Activated naive CD8-positive, alpha-beta T cell (primary cell): ENCODE data around the gene CERCAM.

Experiments
- H3K27ac Mint-ChIP-seq: one replicate; pipeline ENCODE4 v1.8.0; 2021; ENCODE audit warnings: mixed read lengths
- H3K27me3 Mint-ChIP-seq: one replicate; pipeline ENCODE4 v1.8.0; 2021; ENCODE audit warnings: mixed read lengths
- H3K36me3 Mint-ChIP-seq: one replicate; pipeline ENCODE4 v1.8.0; 2021; ENCODE audit warnings: mixed read lengths
- H3K4me1 Mint-ChIP-seq: one replicate; pipeline ENCODE4 v1.8.0; 2021; ENCODE audit warnings: low read depth, mixed read lengths
- H3K4me3 Mint-ChIP-seq: one replicate; pipeline ENCODE4 v1.8.0; 2021; ENCODE audit warnings: mild to moderate bottlenecking, mixed read lengths
- H3K9me3 Mint-ChIP-seq: one replicate; pipeline ENCODE4 v1.8.0; 2021; ENCODE audit warnings: low read depth, mixed read lengths

Gene CERCAM

GRCh38 chr9:128390150-128390812 is 30.4 kb upstream of the CERCAM start:
- H3K9me3 Mint-ChIP-seq: no peaks in the 10 kb centered on the region
- H3K4me3 Mint-ChIP-seq: no peak overlapping the region
- no peak overlapping the region for H3K27ac Mint-ChIP-seq
- H3K4me1 Mint-ChIP-seq: no peaks in the 10 kb centered on the region
- peaks cover 2% of the 10 kb centered on the region for H3K36me3 Mint-ChIP-seq
- H3K27me3 Mint-ChIP-seq: no peaks in the 10 kb centered on the region

GRCh38 chr9:128390813-128391711 is 29.6 kb upstream of the CERCAM start:
- Mint-ChIP-seq H3K27me3 (no peaks in the 10 kb centered on the region), H3K27ac (no peak overlapping the region), H3K36me3 (peaks cover 2% of the 10 kb centered on the region), H3K4me1 (no peaks in the 10 kb centered on the region), H3K9me3 (no peaks in the 10 kb centered on the region), H3K4me3 (no peak overlapping the region)

- H3K27ac Mint-ChIP-seq: no peak overlapping the region
- H3K36me3 Mint-ChIP-seq: peaks cover 2% of the 10 kb centered on the region
Observed at GRCh38 chr9:128391956-128392301, 28.7 kb upstream of the CERCAM start.

GRCh38 chr9:128392302-128393144 is 28.1 kb upstream of the CERCAM start:
- Mint-ChIP-seq H3K27ac (no peak overlapping the region), H3K9me3 (no peaks in the 10 kb centered on the region), H3K4me1 (peaks cover 4% of the 10 kb centered on the region), H3K36me3 (peaks cover 2% of the 10 kb centered on the region), H3K4me3 (no peak overlapping the region), H3K27me3 (no peaks in the 10 kb centered on the region)

More at GRCh38 chr9:128391956-128392301, 28.7 kb upstream of the CERCAM start:
- H3K27me3 Mint-ChIP-seq: no peaks in the 10 kb centered on the region
- H3K4me3 Mint-ChIP-seq: no peak overlapping the region
- peaks cover 3% of the 10 kb centered on the region for H3K4me1 Mint-ChIP-seq
- no peaks in the 10 kb centered on the region for H3K9me3 Mint-ChIP-seq

GRCh38 chr9:128393145-128393775 is 27.4 kb upstream of the CERCAM start:
- Mint-ChIP-seq H3K27me3 (peaks cover 2% of the 10 kb centered on the region), H3K4me1 (peaks cover 4% of the 10 kb centered on the region), H3K36me3 (peaks cover 2% of the 10 kb centered on the region), H3K9me3 (no peaks in the 10 kb centered on the region), H3K27ac (no peak overlapping the region), H3K4me3 (no peak overlapping the region)

- no peak overlapping the region for H3K4me3 Mint-ChIP-seq
- peaks cover 4% of the 10 kb centered on the region for H3K4me1 Mint-ChIP-seq
- H3K9me3 Mint-ChIP-seq: no peaks in the 10 kb centered on the region
- peaks cover 2% of the 10 kb centered on the region for H3K36me3 Mint-ChIP-seq
- H3K27me3 Mint-ChIP-seq: peaks cover 2% of the 10 kb centered on the region
- no peak overlapping the region for H3K27ac Mint-ChIP-seq
Observed at GRCh38 chr9:128393970-128394369, 26.7 kb upstream of the CERCAM start.

- Mint-ChIP-seq H3K36me3 (peaks cover 2% of the 10 kb centered on the region), H3K4me3 (no peak overlapping the region), H3K27ac (no peak overlapping the region), H3K4me1 (peaks cover 4% of the 10 kb centered on the region), H3K27me3 (peaks cover 2% of the 10 kb centered on the region), H3K9me3 (no peaks in the 10 kb centered on the region)
Observed at GRCh38 chr9:128394379-128395168, 26.1 kb upstream of the CERCAM start.

- peaks cover 2% of the 10 kb centered on the region for H3K36me3 Mint-ChIP-seq
- no peaks in the 10 kb centered on the region for H3K9me3 Mint-ChIP-seq
- peak overlapping the region; percentile 5 for H3K27ac Mint-ChIP-seq
- H3K4me3 Mint-ChIP-seq: no peak overlapping the region
- peaks cover 4% of the 10 kb centered on the region for H3K4me1 Mint-ChIP-seq
- peaks cover 2% of the 10 kb centered on the region for H3K27me3 Mint-ChIP-seq
Observed at GRCh38 chr9:128396970-128397613, 23.6 kb upstream of the CERCAM start.

GRCh38 chr9:128397831-128398230 is 22.8 kb upstream of the CERCAM start:
- no peaks in the 10 kb centered on the region for H3K9me3 Mint-ChIP-seq
- peaks cover 2% of the 10 kb centered on the region for H3K27me3 Mint-ChIP-seq
- H3K36me3 Mint-ChIP-seq: peaks cover 2% of the 10 kb centered on the region
- H3K4me3 Mint-ChIP-seq: no peak overlapping the region
- no peak overlapping the region for H3K27ac Mint-ChIP-seq
- peaks cover 4% of the 10 kb centered on the region for H3K4me1 Mint-ChIP-seq

- Mint-ChIP-seq H3K4me1 (peaks cover 4% of the 10 kb centered on the region), H3K27ac (no peak overlapping the region), H3K27me3 (peaks cover 2% of the 10 kb centered on the region), H3K36me3 (no peaks in the 10 kb centered on the region), H3K4me3 (no peak overlapping the region), H3K9me3 (no peaks in the 10 kb centered on the region)
Observed at GRCh38 chr9:128399861-128400260, 20.8 kb upstream of the CERCAM start.

GRCh38 chr9:128404560-128404959 is 16.1 kb upstream of the CERCAM start:
- no peak overlapping the region for H3K27ac Mint-ChIP-seq
- no peaks in the 10 kb centered on the region for H3K9me3 Mint-ChIP-seq
- no peaks in the 10 kb centered on the region for H3K4me1 Mint-ChIP-seq
- no peak overlapping the region for H3K4me3 Mint-ChIP-seq
- peaks cover 2% of the 10 kb centered on the region for H3K27me3 Mint-ChIP-seq
- no peaks in the 10 kb centered on the region for H3K36me3 Mint-ChIP-seq

- peaks cover 2% of the 10 kb centered on the region for H3K27me3 Mint-ChIP-seq
- H3K4me1 Mint-ChIP-seq: no peaks in the 10 kb centered on the region
- H3K9me3 Mint-ChIP-seq: no peaks in the 10 kb centered on the region
- H3K36me3 Mint-ChIP-seq: no peaks in the 10 kb centered on the region
- H3K27ac Mint-ChIP-seq: no peak overlapping the region
- no peak overlapping the region for H3K4me3 Mint-ChIP-seq
Observed at GRCh38 chr9:128405077-128405779, 15.4 kb upstream of the CERCAM start.

- Mint-ChIP-seq H3K36me3 (no peaks in the 10 kb centered on the region), H3K27ac (no peak overlapping the region), H3K4me3 (no peak overlapping the region), H3K27me3 (peaks cover 3% of the 10 kb centered on the region), H3K9me3 (no peaks in the 10 kb centered on the region), H3K4me1 (no peaks in the 10 kb centered on the region)
Observed at GRCh38 chr9:128405780-128406171, 14.9 kb upstream of the CERCAM start.
